NCI-H1417 treated with DMSO at 0.1 percent for 48 hours (cell line): ENCODE measurements around the gene PRSS38.

Experiments used
- DNase-seq: peaks from one replicate; lab custom pipeline; 2025; lab: John Stamatoyannopoulos, UW

PRSS38 gene

GRCh38 chr1:227793079-227793947, 22.2 kb upstream of the PRSS38 start:
- no peak for DNase-seq

GRCh38 chr1:227793948-227794816, 21.3 kb upstream of the PRSS38 start:
- DNase-seq = no peak

DNA sequence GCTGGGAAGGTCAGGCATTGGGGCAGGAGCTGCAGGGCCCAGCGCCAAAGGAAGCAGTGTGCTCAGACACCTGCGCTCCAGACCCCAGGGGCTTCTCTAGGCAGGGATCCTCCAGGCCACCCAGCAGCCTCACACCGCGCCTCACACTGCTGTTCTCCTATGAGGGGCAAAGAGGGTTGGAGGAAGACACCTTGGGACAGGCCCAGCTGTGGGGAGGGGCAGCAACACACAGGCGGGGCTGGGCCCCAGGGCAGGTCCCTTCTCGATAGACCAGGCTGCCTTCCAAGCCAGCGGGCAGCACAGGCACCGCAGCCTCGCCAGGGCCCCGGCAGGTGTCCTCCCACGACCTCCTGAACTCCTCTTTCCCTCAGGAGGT, 20.7 kb upstream of the PRSS38 start:
- DNase-seq = no peak

DNA sequence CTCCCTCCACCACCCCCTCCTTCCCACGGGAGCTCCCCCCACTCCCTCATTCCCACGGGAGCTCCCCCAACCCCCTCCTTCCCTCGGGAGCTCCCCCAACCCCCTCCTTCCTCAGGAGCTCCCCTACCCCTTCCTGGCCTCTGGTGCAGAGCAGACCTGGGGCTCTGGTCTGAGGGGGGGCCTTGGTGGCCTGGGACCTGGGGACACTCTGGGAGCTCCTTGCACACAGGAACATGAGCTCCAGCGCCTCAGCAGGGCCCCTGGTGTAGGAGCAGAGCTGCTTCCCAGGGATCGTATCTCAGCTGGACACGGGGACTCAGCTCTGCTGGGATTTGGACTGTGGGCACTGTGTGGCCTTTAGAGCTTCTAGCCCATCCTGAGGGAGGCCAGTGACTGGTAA, 19.7 kb upstream of the PRSS38 start:
- DNase-seq = no peak

- no peak for DNase-seq
Measured at GRCh38 chr1:227796359-227796915, 19.0 kb upstream of the PRSS38 start.

DNA sequence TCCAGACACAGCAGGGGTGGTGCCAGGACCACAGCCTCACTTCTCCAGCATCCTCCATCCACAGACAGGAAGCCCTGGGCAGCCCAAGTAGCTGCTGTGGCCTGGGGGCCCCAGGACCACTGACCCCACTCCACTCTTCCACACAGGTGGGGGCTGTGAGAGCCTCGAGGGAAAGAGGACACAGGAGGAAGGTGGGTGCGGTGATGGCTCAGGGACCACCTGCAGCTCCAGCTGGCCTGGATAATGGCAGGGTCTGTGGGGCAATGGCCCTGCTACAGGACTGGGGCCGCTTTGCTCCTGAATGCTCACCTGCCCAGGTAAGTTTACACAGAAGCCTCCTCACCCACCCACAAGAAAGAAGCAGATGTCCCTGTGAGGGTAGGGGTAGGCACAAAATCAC, 18.3 kb upstream of the PRSS38 start:
- no peak for DNase-seq

DNA sequence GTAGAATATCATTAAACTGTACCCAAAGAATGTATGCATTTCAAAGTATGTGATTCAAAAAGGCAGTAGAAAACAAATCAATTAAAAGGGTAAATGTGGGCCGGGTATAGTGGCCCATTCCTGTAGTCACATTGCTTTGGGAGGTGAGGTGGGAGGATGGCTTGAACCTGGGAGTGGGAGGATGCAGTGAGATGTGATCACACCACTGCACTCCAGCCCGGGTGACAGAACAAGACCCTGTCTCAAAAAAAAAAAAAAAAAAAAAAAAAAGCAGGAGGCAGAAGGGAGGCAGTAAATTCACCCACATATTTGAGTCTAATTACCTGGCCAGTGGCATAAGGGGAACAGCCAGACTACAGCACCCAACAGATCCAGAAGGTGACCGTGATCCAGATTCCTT, 17.9 kb upstream of the PRSS38 start:
- DNase-seq = no peak

DNA sequence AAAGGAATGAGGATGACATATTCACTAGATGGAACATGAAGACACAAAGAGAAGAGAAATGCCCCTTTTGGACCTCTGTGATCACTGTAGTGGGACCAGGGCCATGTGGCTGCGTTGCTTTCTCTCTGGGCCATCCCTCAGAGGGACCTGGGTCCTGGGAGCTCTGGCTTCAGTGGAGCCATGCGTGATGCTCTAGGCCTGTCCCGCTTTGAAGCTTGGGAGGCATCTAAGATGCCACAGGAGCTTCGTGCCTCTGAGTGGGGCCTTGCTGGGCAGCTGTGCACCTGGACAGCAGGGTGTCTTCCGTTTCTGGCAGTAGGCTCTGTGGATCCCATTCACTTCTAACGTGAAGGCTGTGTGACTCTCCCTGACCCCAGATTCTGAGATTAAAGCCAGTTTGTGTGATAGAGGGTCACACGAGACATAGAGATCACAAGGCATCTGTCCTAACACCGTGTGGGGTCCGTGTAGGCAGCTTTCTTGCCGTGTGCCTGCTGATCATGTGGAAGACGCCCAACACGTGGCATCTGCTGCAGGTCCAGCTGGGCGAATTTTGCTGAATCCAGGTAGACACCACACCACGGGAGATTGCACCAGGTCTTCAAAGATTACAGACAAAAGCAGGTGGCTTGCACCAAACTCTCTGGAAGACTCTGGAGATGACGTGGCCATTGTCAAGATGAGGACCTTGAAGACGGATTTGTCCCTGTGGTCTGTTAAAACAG, 17.2 kb upstream of the PRSS38 start:
- DNase-seq = no peak

- no peak for DNase-seq
Measured at GRCh38 chr1:227799756-227800155, 15.7 kb upstream of the PRSS38 start.

DNA sequence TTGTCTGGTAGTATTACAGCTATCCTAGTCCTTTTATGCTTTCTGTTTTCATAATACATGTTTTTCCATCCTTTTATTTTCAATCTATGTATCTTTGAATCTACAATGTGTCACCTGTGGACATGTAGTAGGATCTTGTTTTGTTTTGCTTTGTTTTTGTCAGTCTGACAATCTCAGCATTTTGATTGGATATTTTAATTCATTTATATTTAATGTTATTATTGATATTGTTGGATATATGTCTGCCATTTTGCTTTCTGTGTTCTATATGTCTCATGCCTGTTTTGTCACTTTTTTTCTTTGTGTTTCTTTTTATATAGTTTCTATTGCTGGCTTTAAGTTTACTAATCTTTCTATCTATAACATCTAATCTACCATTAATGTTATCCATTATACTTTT, 11.5 kb upstream of the PRSS38 start:
- no peak for DNase-seq

DNA sequence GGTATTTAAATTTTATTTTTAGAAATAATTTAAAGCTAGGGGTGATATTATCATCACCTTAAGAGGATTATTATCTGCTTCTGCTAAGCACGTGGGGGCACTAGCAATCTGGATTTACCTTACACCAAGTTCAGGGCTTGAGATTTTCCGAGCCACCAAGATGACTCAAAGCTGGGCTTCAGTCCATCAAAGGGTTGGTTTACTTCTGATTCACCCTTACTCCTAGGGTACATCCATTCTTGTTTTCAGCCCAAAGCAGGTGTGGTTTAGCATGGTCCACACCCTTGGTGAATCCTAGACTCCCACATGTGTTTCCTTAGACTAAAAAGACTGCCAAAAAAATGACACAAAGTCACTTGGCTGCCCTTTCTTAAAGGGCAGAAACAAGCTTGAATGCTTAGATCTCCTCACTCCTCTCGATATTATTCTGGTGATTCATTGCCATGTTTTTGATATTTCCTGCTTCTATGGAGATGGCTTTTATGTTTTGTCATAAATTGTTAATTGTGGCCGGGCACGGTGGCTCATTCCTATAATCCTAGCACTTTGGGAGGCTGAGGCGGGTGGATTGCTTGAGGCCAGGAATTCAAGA, 9.8 kb upstream of the PRSS38 start:
- DNase-seq = no peak

DNA sequence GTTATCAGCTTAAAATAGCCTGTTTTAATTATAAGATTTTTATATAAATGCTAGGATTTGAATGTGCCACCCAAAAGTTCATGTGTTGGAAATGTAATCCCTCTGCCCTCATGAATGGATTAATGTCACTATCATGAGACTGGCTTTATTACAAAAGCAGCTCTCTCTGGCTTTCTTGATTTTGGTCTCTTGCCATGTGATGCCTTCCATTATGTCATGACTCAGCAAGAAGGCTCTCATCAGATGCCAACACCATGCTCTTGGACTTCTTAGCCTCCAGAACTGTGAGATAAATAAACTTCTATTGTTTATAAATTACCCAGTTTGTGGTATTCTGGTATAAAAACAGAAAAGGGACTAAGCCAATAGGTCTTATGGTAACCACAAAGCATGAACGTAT, 6.9 kb upstream of the PRSS38 start:
- no peak for DNase-seq

- DNase-seq = no peak
Measured at GRCh38 chr1:227809026-227809425, 6.4 kb upstream of the PRSS38 start.

DNA sequence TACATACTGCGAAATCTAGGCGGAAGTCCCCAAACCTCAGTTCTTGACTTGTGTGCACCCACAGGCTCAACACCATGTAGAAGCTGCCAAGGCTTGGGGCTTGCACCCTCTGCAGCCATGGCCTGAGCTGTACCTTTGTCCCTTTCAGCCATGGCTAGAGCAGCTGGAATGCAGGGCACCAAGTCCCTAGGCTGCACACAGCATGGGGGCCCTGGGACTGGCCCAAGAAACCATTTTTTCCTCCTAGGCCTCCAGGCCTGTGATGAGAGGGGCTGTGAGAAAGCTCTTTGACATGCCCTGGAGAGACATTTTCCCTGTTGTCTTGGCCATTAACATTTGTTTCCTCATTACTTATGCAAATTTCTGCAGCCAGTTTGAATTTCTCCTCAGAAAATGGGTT, 1.5 kb upstream of the PRSS38 start:
- no peak for DNase-seq

- DNase-seq = no peak
Measured at GRCh38 chr1:227816750-227817446, 1.4 kb downstream of the PRSS38 start.

GRCh38 chr1:227823537-227823936, 8.1 kb downstream of the PRSS38 start:
- DNase-seq = no peak

- DNase-seq = no peak
Measured at GRCh38 chr1:227824204-227824603, 8.7 kb downstream of the PRSS38 start.

GRCh38 chr1:227828786-227829185, 13.3 kb downstream of the PRSS38 start:
- no peak for DNase-seq

- DNase-seq = no peak
Measured at GRCh38 chr1:227838181-227838580, 22.7 kb downstream of the PRSS38 start.

DNA sequence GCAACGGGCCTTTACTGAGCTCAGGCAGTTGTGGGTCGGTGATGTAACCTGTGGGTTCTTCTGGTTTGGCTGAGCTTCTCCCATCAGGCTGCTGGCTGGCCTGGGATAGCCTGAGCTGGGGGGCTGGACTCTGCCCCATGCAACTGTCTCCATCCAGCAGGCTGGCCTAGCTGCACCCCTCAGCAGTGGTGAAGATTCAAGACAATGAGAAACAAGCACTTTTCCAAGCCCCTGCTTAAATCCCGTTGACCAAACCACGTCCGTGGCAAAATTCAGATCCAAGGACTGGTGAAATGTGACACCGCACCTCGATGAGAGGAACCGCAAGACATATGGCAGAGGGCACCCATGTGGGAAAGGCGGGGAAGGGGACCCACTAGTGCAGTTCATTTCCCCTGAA, 25.6 kb downstream of the PRSS38 start:
- DNase-seq = no peak
